Measurements from ENCODE around the gene UNC5B.

DNA sequence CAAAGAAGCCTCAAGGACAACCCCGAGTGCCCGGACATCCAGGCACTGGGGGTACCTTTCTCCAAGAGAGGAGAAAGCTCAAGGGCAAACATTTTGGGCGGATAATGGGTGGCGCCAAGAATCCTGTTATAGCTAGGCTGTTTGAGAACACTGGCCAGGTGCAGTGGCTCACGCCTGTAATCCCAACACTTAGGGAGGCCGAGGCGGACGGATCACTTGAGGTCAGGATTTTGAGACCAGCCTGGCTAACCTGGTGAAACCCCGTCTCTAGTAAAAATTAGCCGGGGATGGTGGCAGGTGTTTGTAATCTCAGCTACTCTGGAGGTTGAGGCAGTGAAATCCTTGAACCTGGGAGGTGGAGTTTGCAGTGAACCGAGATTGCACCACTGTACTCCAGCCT lies 25.2 kb upstream of the UNC5B start:
- no peak for TF ChIP-seq POLR2AphosphoS5 (IDR thresholded peaks at IDR 0.05; ENCODE audit: low read depth)
- TF ChIP-seq, protein P1, sequence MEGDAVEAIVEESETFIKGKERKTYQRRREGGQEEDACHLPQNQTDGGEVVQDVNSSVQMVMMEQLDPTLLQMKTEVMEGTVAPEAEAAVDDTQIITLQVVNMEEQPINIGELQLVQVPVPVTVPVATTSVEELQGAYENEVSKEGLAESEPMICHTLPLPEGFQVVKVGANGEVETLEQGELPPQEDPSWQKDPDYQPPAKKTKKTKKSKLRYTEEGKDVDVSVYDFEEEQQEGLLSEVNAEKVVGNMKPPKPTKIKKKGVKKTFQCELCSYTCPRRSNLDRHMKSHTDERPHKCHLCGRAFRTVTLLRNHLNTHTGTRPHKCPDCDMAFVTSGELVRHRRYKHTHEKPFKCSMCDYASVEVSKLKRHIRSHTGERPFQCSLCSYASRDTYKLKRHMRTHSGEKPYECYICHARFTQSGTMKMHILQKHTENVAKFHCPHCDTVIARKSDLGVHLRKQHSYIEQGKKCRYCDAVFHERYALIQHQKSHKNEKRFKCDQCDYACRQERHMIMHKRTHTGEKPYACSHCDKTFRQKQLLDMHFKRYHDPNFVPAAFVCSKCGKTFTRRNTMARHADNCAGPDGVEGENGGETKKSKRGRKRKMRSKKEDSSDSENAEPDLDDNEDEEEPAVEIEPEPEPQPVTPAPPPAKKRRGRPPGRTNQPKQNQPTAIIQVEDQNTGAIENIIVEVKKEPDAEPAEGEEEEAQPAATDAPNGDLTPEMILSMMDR (IDR thresholded peaks at IDR 0.05; ENCODE audit: insufficient read depth, low read length): no peak
- no peak for TF ChIP-seq SPI1 (IDR thresholded peaks at IDR 0.05; ENCODE audit: borderline replicate concordance, low read depth)
- TF ChIP-seq GABPA (IDR thresholded peaks at IDR 0.05; ENCODE audit: low read depth): no peak
- TF ChIP-seq, protein P2, sequence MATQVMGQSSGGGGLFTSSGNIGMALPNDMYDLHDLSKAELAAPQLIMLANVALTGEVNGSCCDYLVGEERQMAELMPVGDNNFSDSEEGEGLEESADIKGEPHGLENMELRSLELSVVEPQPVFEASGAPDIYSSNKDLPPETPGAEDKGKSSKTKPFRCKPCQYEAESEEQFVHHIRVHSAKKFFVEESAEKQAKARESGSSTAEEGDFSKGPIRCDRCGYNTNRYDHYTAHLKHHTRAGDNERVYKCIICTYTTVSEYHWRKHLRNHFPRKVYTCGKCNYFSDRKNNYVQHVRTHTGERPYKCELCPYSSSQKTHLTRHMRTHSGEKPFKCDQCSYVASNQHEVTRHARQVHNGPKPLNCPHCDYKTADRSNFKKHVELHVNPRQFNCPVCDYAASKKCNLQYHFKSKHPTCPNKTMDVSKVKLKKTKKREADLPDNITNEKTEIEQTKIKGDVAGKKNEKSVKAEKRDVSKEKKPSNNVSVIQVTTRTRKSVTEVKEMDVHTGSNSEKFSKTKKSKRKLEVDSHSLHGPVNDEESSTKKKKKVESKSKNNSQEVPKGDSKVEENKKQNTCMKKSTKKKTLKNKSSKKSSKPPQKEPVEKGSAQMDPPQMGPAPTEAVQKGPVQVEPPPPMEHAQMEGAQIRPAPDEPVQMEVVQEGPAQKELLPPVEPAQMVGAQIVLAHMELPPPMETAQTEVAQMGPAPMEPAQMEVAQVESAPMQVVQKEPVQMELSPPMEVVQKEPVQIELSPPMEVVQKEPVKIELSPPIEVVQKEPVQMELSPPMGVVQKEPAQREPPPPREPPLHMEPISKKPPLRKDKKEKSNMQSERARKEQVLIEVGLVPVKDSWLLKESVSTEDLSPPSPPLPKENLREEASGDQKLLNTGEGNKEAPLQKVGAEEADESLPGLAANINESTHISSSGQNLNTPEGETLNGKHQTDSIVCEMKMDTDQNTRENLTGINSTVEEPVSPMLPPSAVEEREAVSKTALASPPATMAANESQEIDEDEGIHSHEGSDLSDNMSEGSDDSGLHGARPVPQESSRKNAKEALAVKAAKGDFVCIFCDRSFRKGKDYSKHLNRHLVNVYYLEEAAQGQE (IDR thresholded peaks at IDR 0.05; ENCODE audit: insufficient replicate concordance, low read depth): no peak
